CD14-positive monocyte (primary cell): Measurements from ENCODE around the gene RIOK3. TPM values are rescaled to one million over a fixed set of nuclear protein-coding genes. Genes with fewer than 3 reads are reported as not detected.
"Not testable (repeated sequence)": the region's sequence is repeated elsewhere in the genome, so short reads cannot be mapped to it uniquely, and the experiment has no call there.

Experiments
- DNase-seq, 3 donors: peaks; one replicate each; pipeline ENCODE4 v3.0.0-alpha.2; 2011 to 2022
- H2AFZ ChIP-seq: 2 replicates; pipeline ENCODE4 v1.6.0; 2012; ENCODE audit warnings: mild to moderate bottlenecking, low read depth, low read length, inconsistent platforms; ENCODE audit not compliant: insufficient read depth, poor library complexity, severe bottlenecking
- H3K27ac ChIP-seq, 2 donors: 1 replicate in 1 of 2; 2 replicates in 1 of 2; pipeline ENCODE4 v1.5.1; 2012 to 2013; ENCODE audit warnings: low read length in 2 of 2, control low read depth in 1 of 2, inconsistent platforms in 1 of 2, low read depth in 1 of 2, mild to moderate bottlenecking in 1 of 2
- H3K27me3 ChIP-seq, 2 donors: one replicate each; pipeline versions ENCODE4 v1.6.0 to v1.6.1; 2011 to 2013; ENCODE audit warnings: low read length in 2 of 2; ENCODE audit not compliant: control insufficient read depth in 2 of 2, insufficient read depth in 2 of 2
- H3K36me3 ChIP-seq, 2 donors: replicated peaks in 1 of 2; 1 replicate in 1 of 2; 2 replicates in 1 of 2; pipeline versions ENCODE4 v1.5.1 to v1.6.1; 2012 to 2013; ENCODE audit warnings: low read length in 2 of 2, control low read depth in 1 of 2, inconsistent platforms in 1 of 2, mild to moderate bottlenecking in 1 of 2; ENCODE audit not compliant: insufficient read depth in 2 of 2, control insufficient read depth in 1 of 2
- H3K4me1 ChIP-seq, 2 donors: 1 replicate in 1 of 2; 2 replicates in 1 of 2; pipeline versions ENCODE4 v1.5.1 to v1.6.1; 2012 to 2013; ENCODE audit warnings: low read length in 2 of 2, control low read depth in 1 of 2, inconsistent platforms in 1 of 2, mild to moderate bottlenecking in 1 of 2, moderate library complexity in 1 of 2; ENCODE audit not compliant: insufficient read depth in 2 of 2, control insufficient read depth in 1 of 2
- H3K4me2 ChIP-seq: replicated peaks from 2 replicates; pipeline ENCODE3; 2012; ENCODE audit warnings: low read length, moderate library complexity, mild to moderate bottlenecking; ENCODE audit not compliant: poor library complexity, severe bottlenecking; ENCODE audit errors: extremely low read depth
- H3K4me3 ChIP-seq, 3 experiments: fragments of 200-600 bp in 1 of 3; sonication (generic) in 1 of 3; replicated peaks in 1 of 3; 1 replicate in 2 of 3; 2 replicates in 1 of 3; pipeline ENCODE4 v1.5.1; 2011 to 2013; ENCODE audit warnings: low read length in 3 of 3, mild to moderate bottlenecking in 3 of 3, control low read depth in 2 of 3, low read depth in 2 of 3, inconsistent platforms in 1 of 3, moderate library complexity in 1 of 3
- H3K79me2 ChIP-seq: 2 replicates; pipeline ENCODE4 v1.6.0; 2012; ENCODE audit warnings: mild to moderate bottlenecking, control low read depth, inconsistent platforms, low read length, moderate library complexity; ENCODE audit not compliant: insufficient read depth
- H3K9ac ChIP-seq: 2 replicates; pipeline ENCODE4 v1.6.0; 2017; ENCODE audit warnings: low read length, mild to moderate bottlenecking; ENCODE audit not compliant: insufficient read depth, poor library complexity, severe bottlenecking
- H3K9me3 ChIP-seq, 2 donors: replicated peaks in 1 of 2; 1 replicate in 1 of 2; 2 replicates in 1 of 2; pipeline versions ENCODE4 v1.5.1 to v1.6.1; 2012 to 2013; ENCODE audit warnings: low read length in 2 of 2, control low read depth in 1 of 2; ENCODE audit not compliant: control insufficient read depth in 1 of 2, insufficient read depth in 1 of 2
- H4K20me1 ChIP-seq: 2 replicates; pipeline ENCODE4 v1.6.0; 2012; ENCODE audit warnings: mild to moderate bottlenecking, low read length, control low read depth, moderate library complexity; ENCODE audit not compliant: insufficient read depth
- H3K27ac Mint-ChIP-seq, 7 donors: one replicate each; pipeline ENCODE4 v1.8.0; 2020; ENCODE audit warnings: mild to moderate bottlenecking in 7 of 7, mixed read lengths in 7 of 7, moderate library complexity in 6 of 7, inconsistent platforms in 2 of 7
- H3K27me3 Mint-ChIP-seq, 3 donors: one replicate each; pipeline ENCODE4 v1.8.0; 2021 to 2022; ENCODE audit warnings: low read depth in 3 of 3, mild to moderate bottlenecking in 3 of 3, mixed read lengths in 3 of 3, moderate library complexity in 3 of 3, inconsistent platforms in 1 of 3
- H3K36me3 Mint-ChIP-seq, 2 donors: one replicate each; pipeline ENCODE4 v1.8.0; 2020; ENCODE audit warnings: mixed read lengths in 2 of 2, inconsistent platforms in 1 of 2, mild to moderate bottlenecking in 1 of 2
- H3K4me1 Mint-ChIP-seq: one replicate; pipeline ENCODE4 v1.8.0; 2020; ENCODE audit warnings: mild to moderate bottlenecking, mixed read lengths
- H3K4me3 Mint-ChIP-seq, 2 donors: one replicate each; pipeline ENCODE4 v1.8.0; 2020; ENCODE audit warnings: mild to moderate bottlenecking in 2 of 2, mixed read lengths in 2 of 2, moderate library complexity in 1 of 2
- H3K9me3 Mint-ChIP-seq, 7 donors: one replicate each; pipeline ENCODE4 v1.8.0; 2020 to 2022; ENCODE audit warnings: mixed read lengths in 7 of 7, mild to moderate bottlenecking in 6 of 7, moderate library complexity in 6 of 7, inconsistent platforms in 2 of 7
- WGBS: methylation state at CpG from one replicate; pipeline ENCODE4 v1.1.5; 2013; ENCODE audit warnings: missing lambda C conversion rate; ENCODE audit not compliant: insufficient coverage; 5-methylcytosine and 5-hydroxymethylcytosine counted together
- intact Hi-C, 2 donors: fragments of 100-400 bp; cut with micrococcal nuclease; formaldehyde crosslinking; loops; one replicate each; pipeline versions ENCODE4 v1.15.0 to v1.15.1; 2023
- polyA plus RNA-seq, 3 donors: library from polyadenylated mRNA; depleted of rRNA in 1 of 3; unstranded in 2 of 3; stranded (reverse) in 1 of 3; fragments of 300-500 nt in 2 of 3; fragments of >200 nt in 1 of 3; fragmentation: Illumina TruSeq in 2 of 3; gene quantifications; 1 replicate in 2 of 3; 2 replicates in 1 of 3; pipeline ENCODE4 v1.2.3, GENCODE V29; 2012 to 2021
- TF ChIP-seq, protein P1 (sequence below): fragments of 200-600 bp; IDR thresholded peaks from one replicate; pipeline ENCODE4 v1.8.0; 2022; ENCODE audit warnings: antibody characterized with exemption, mild to moderate bottlenecking

The RIOK3 gene
- polyA plus RNA-seq, 3 donors = 50.9 to 79.7 (median 62.2) TPM

GRCh38 chr18:23506393-23506792 is 53.3 kb downstream of the RIOK3 start:
- intact Hi-C loops = no loop called here
- 93% methylated on average over 2 of the region's 6 CpGs for WGBS
- peak overlapping the region in 1 of 7 donors; percentile 75 for H3K27ac Mint-ChIP-seq
- no peaks in the 10 kb centered on the region for H3K9me3 ChIP-seq
- H3K4me2 ChIP-seq = no peak overlapping the region
- TF ChIP-seq, protein P1, sequence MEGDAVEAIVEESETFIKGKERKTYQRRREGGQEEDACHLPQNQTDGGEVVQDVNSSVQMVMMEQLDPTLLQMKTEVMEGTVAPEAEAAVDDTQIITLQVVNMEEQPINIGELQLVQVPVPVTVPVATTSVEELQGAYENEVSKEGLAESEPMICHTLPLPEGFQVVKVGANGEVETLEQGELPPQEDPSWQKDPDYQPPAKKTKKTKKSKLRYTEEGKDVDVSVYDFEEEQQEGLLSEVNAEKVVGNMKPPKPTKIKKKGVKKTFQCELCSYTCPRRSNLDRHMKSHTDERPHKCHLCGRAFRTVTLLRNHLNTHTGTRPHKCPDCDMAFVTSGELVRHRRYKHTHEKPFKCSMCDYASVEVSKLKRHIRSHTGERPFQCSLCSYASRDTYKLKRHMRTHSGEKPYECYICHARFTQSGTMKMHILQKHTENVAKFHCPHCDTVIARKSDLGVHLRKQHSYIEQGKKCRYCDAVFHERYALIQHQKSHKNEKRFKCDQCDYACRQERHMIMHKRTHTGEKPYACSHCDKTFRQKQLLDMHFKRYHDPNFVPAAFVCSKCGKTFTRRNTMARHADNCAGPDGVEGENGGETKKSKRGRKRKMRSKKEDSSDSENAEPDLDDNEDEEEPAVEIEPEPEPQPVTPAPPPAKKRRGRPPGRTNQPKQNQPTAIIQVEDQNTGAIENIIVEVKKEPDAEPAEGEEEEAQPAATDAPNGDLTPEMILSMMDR = no peak
- H3K79me2 ChIP-seq = peaks cover 55% of the 10 kb centered on the region
- no peaks in the 10 kb centered on the region for H3K27me3 ChIP-seq
- H3K36me3 ChIP-seq = peaks cover 36 to 44% of the 10 kb centered on the region in 2 donors
- peaks cover 30% of the 10 kb centered on the region for H3K4me1 Mint-ChIP-seq
- no peak overlapping the region for H3K9ac ChIP-seq
- peaks cover 0 to 5% (median 1%) of the 10 kb centered on the region in 3 donors for H3K27me3 Mint-ChIP-seq
- H3K27ac ChIP-seq = no peak overlapping the region
- peaks cover 50% of the 10 kb centered on the region for H4K20me1 ChIP-seq
- H3K4me3 ChIP-seq = no peak overlapping the region
- no peak overlapping the region for H3K4me3 Mint-ChIP-seq
- peaks cover 25 to 37% of the 10 kb centered on the region in 2 donors for H3K4me1 ChIP-seq
- H2AFZ ChIP-seq = no peak overlapping the region
- peaks cover 41 to 56% of the 10 kb centered on the region in 2 donors for H3K36me3 Mint-ChIP-seq
- no peak for DNase-seq
- H3K9me3 Mint-ChIP-seq = peaks cover 0 to 2% (median 0%) of the 10 kb centered on the region in 7 donors

GRCh38 chr18:23510923-23511322 is 57.8 kb downstream of the RIOK3 start:
- Histone ChIP-seq H3K79me2 (peaks cover 36% of the 10 kb centered on the region), H3K36me3 (peaks cover 44 to 70% of the 10 kb centered on the region in 2 donors), H4K20me1 (peaks cover 31% of the 10 kb centered on the region), H3K4me1 (peaks cover 17 to 19% of the 10 kb centered on the region in 2 donors)
- H3K9me3 Mint-ChIP-seq, H3K27ac ChIP-seq, H3K9me3 ChIP-seq, DNase-seq, H2AFZ ChIP-seq, intact Hi-C loops, H3K9ac ChIP-seq, H3K4me3 ChIP-seq, H3K27me3 Mint-ChIP-seq, H3K4me2 ChIP-seq, H3K4me3 Mint-ChIP-seq, H3K27me3 ChIP-seq: not testable (repeated sequence)
- peaks cover 57 to 82% of the 10 kb centered on the region in 2 donors for H3K36me3 Mint-ChIP-seq
- peaks cover 20% of the 10 kb centered on the region for H3K4me1 Mint-ChIP-seq
- peak overlapping the region in 3 of 7 donors; percentile 19 to 48 (median 33) for H3K27ac Mint-ChIP-seq
- WGBS = no CpG with 5 or more reads among the region's 2 CpGs

DNA sequence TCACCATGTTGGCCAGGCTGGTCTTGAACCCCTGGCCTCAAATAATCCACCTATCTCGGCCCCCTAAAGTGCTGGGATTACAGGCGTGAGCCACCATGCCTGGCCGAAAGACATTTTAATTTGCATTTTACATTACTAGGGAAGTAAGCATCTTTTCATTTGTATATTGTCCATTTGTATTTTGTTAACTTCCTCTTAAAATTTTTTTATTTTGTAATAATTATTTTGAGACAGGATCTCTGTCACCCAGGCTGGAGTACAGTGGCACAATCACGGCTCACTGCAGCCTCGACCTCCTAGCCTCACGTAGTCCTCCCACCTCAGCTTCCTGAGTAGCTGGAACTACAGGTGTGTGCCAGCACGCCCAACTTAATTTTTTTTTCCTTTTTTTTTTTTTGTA is 59.1 kb downstream of the RIOK3 start:
- H3K4me1 Mint-ChIP-seq = peaks cover 20% of the 10 kb centered on the region
- H2AFZ ChIP-seq, H3K4me3 ChIP-seq, H3K9me3 ChIP-seq, H3K27me3 Mint-ChIP-seq, H3K9me3 Mint-ChIP-seq, H3K27me3 ChIP-seq, intact Hi-C loops: not testable (repeated sequence)
- WGBS = no CpG with 5 or more reads among the region's 7 CpGs
- H3K36me3 Mint-ChIP-seq = peaks cover 58 to 85% of the 10 kb centered on the region in 2 donors
- peak overlapping the region; percentile 19 for H3K9ac ChIP-seq
- H3K4me1 ChIP-seq = peaks cover 17 to 19% of the 10 kb centered on the region in 2 donors
- peak overlapping the region; percentile 92 to 96 (median 94) for H3K27ac Mint-ChIP-seq
- peak in 2 of 3 donors; percentile 19 to 25 for DNase-seq
- H3K4me2 ChIP-seq = peak overlapping the region; percentile 9
- peak overlapping the region; percentile 39 to 66 for H3K4me3 Mint-ChIP-seq
- H3K79me2 ChIP-seq = peaks cover 23% of the 10 kb centered on the region
- peak overlapping the region; percentile 72 to 78 for H3K27ac ChIP-seq
- peaks cover 52 to 70% of the 10 kb centered on the region in 2 donors for H3K36me3 ChIP-seq
- peaks cover 26% of the 10 kb centered on the region for H4K20me1 ChIP-seq
